ENCODE measurements around the gene NXNL1.
"Not testable (repeated sequence)": the region's sequence is repeated elsewhere in the genome, so short reads cannot be mapped to it uniquely, and the experiment has no call there.

The NXNL1 gene

DNA sequence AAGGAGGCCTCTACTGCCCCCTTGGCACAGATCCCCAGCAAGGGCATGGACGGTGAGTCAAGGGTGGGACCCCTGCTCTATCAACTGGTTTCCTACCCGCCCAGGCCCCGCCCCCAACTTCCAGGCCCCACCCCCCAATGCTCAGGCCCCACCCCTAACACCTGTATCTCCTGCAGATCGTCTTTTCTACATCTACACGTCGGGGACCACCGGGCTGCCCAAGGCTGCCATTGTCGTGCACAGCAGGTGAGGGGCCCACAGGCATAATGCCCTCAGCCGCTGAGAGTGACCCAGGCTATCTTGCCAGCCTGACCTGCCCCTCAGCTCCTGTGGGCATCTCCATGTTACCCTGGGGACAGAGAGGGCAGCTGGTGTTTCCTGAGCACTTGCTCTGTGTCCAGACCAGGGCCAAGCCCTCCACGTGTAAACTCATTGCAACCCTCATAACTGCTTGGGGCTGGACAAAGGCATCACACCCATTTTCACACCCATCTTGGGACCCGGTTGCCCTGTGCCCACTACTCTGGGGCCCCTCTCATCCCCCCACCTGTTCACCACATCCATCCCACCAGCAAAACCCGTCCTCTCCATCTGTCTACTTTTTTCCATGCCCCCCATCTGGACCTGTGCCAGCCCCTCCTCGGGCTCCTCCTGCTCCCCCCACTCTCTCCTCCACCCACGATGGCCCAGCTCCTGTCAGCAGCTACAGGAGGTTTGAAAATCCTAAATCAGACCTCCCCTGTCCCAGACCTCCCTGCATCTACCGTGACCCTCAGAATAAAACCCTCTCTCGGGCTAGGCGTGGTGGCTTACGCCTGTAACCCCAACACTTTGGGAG, 26.8 kb upstream of the NXNL1 start:
- intact Hi-C loops (cut with DNase I): no loop called here
- no peak for DNase-seq

DNA sequence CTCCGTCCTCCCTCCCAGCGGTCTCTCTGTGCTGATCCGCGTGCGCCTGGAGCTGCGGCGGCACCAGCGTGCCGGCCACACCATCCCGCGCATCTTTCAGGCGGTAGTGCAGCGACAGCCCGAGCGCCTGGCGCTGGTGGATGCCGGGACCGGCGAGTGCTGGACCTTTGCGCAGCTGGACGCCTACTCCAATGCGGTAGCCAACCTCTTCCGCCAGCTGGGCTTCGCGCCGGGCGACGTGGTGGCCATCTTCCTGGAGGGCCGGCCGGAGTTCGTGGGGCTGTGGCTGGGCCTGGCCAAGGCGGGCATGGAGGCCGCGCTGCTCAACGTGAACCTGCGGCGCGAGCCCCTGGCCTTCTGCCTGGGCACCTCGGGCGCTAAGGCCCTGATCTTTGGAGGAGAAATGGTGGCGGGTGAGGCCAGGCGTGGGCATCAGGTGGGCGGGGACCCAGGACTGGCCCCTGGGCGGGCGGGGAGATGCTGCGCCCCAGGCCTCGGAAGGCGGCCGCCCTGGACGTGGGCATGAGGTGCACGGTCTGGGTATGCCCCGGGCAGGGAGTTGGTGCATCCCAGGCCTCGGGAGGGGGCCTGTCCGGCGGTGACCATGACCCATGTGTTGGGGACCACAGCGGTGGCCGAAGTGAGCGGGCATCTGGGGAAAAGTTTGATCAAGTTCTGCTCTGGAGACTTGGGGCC, 26.0 kb upstream of the NXNL1 start:
- DNase-seq: no peak
- intact Hi-C loops (cut with DNase I): no loop called here

DNA sequence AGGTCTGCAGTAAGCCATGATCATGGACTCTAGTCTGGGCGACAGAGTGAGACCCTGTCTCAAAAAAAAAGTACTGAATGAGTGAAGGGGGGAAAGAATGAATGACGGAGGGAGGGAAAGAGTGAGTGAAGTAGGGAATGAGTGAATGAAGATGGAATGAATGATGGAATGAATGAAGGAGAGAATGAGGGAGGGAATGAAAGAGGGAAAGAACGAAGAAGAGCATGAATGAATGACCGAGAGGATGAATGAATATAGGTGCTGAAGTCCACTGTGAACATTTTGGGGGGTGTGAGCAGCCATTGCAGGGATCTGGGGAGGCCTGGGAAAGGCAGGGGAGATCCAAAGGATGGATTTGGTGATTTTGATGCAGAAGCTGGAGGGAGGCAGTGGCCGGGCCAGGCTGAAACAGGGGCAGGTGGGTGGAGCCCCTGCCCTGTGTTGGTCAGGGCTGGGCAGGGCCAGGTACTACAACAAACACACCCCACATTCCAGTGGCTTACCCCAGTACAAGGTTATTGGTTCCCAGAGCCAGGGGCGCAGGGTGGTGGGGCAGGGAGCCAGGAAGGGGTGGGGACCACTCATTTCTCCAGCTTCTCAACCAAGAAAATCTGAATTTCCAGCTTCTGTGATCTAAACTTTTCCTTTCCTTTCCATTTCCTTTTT, 23.9 kb upstream of the NXNL1 start:
- intact Hi-C loops (cut with DNase I): no loop called here
- DNase-seq: no peak

- DNase-seq: no peak
- intact Hi-C loops (cut with DNase I): no loop called here
Observed at GRCh38 chr19:17483605-17484002, 22.9 kb upstream of the NXNL1 start.

GRCh38 chr19:17482877-17483604, 22.3 kb upstream of the NXNL1 start:
- intact Hi-C loops (cut with DNase I): no loop called here
- DNase-seq: no peak

DNA sequence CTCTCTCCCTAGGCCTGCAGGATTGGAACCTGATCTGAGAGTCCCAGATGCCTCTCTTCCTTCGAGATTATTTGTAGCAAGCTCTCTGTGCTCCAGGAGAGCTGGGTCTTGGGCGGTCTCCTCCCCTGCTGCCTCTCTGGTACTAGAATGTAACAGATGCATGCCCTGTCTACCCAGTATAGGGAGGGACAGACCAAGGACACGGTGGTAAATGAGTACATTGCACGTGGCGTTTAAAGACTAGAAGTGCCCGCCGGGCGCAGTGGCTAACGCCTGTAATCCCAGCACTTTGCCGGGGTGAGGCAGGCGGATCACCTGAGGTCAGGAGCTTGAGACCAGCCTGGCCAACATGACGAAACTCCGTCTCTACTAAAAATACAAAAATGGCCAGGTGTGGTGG, 21.3 kb upstream of the NXNL1 start:
- no peak for DNase-seq
- intact Hi-C loops (cut with DNase I): no loop called here

DNA sequence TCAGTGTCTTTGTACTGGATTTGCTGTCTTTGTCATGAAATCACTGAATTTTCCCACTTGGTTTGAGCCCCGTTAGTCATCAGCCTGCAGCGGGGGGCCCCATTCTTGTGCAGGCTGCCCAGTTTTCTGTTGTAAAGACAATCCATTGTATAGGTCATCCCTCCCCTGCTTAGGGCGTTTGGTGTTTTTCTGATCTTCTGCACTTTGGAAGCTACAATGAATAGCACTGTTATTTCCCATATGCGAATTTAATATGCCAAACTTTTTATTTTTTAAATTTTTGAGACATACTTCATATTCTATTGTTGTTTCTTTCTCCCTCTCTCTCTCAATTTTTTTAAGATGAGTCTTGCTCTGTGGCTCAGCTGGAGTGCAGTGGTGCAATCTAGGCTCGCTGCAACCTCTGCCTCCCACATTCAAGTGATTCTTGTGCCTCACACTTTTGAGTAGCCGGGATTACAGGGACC, 18.6 kb upstream of the NXNL1 start:
- peak in 2 of 10 donors; percentile 52 to 69 for DNase-seq
- intact Hi-C loops (cut with DNase I): loop anchor here (10.0 kb wide), 1 partner anchor 145 kb away; the partner anchor contains the start of genes ANO8 and GTPBP3

DNA sequence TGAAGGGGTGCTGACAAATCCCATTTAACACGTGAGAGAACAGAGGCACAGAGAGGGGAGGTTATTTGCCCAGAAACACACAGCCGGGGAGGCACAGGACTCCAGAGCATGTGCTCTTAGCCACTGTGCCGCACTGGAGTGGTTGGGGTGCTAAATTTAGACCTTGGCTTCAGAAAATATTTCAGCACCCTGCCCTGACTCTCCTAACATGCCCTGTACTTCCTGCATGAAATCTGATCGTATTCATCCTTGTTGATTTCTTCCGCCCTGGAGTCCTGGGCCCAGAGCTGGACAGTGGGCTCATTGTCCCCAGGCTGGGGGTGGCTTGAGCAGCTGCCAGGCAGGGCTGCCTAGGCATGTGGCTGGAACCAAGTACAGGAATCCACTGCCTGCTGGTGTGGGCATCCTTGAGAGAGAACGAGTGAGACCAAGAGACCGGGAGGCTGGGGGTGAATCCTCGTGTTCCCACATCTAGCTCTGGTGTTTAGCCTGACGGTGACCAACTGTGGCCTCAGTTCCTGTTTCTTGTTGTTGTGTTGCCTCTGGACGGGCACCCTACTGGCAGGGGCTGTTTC, 14.9 kb upstream of the NXNL1 start:
- intact Hi-C loops (cut with DNase I): loop anchor here (10.0 kb wide), 1 partner anchor 141 kb away; the partner anchor contains the start of genes ANO8 and GTPBP3
- DNase-seq: peak; percentile 83 to 98 (median 90)

DNA sequence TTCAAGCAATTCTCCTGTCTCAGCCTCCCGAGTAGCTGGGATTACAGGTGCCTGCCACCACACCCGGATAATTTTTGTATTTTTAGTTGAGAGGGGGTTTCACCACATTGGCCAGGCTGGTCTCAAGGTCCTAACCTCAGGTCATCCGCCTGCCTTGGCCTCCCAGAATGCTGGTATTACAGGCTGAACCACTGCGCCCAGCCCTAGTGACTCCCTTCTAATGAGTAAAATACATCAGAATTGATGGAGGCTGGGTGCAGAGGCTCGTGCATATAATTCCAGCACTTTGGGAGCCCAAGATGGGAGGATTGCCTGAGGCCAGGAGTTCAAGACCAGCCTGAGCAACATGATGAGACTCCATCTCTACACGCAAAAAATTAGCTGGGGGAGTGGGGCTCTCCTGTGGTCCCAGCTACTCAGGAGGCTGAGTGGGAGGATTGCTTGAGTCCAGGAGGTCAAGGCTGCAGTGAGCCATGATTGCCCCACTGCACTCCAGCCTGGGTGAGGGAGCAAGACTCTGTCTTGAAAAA, 14.3 kb upstream of the NXNL1 start:
- DNase-seq: not testable (repeated sequence)
- intact Hi-C loops (cut with DNase I): loop anchor here (10.0 kb wide), 1 partner anchor 140 kb away; the partner anchor contains the start of genes ANO8 and GTPBP3

- intact Hi-C loops (cut with DNase I): loop anchor here (10.0 kb wide), 1 partner anchor 138 kb away; the partner anchor contains the start of genes ANO8 and GTPBP3
- no peak for DNase-seq
Observed at GRCh38 chr19:17473041-17473440, 12.3 kb upstream of the NXNL1 start.

DNA sequence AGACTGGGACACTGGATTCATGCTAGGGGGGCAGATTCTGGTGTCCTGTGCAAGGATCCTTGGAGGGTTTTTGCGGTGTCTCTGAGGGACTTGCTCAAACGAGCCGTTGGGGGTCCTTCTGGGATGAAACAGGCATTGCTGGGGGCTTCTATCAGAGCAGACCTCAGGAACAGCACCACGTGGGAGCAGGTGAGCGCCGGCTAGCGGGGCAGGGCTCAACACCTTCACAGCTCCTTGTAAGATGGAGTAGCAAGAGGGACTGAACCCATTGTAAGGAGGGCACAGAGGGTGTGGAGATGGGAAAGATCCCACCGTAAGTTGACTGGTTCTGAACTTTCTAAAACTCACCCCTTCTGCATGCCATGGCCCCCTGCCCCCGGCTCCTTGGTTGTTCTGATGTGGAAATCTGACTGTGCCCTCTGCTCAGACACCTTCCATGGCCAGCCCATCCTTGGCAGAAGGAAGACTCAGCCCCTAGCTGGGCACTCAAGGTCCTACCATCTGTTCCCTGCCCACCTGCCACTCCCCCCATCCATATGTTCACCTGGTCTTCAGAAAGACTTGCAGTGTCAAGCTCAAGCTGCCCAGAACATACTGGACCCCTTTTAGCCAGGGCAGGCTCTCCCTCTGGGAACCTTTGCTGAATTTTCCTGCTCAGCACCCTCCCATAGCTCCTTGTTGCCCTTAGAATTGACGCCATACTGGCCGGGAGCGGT, 10.8 kb upstream of the NXNL1 start:
- DNase-seq: no peak
- intact Hi-C loops (cut with DNase I): loop anchor here (1.0 to 10.0 kb wide), 2 partner anchors 40 to 137 kb away; partner anchors contain the start of genes ANO8, GTPBP3 and PGLS

GRCh38 chr19:17470068-17470841, 9.5 kb upstream of the NXNL1 start, which contains the start of gene SLC27A1:
SLC27A1 (plus strand) TSS chr19:17470524; CDS start chr19:17470541, 17 bp downstream.
- intact Hi-C loops (cut with DNase I): loop anchor here (10.0 kb wide), 1 partner anchor 135 kb away; the partner anchor contains the start of genes ANO8 and GTPBP3
- DNase-seq: peak; percentile 99 to 100 (median 100)

DNA sequence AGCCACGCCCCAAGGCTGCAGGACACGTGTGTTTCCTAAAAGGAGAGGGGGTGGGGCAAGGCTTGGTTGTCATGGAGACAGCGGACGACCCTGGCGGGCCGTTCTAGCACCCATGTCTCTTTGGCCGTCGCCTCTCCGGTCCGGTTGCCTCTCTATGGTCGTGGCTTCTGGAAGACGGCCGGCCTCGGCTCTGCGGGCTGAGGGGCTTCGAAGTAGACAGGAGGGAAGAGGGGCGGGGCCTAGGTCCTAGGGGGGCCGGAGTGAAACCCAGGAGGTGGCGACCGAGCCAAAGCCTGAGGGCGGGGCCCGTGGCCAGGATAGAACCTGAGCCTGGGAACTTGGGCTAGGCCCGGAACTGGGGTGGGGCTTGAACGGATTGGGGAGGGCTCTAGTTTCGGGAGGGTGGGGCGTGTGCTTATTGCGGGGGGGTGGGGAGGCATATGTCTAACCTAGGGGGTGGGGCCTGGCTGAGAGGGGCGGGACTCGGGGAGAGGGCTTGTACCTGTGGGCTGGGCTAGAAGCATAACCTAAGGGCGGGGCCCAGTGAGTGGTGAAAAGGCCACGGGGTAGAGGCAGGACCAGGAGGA, 8.8 kb upstream of the NXNL1 start:
- peak; percentile 60 to 97 (median 80) for DNase-seq
- intact Hi-C loops (cut with DNase I): loop anchor here (10.0 kb wide), 1 partner anchor 135 kb away; the partner anchor contains the start of genes ANO8 and GTPBP3

DNA sequence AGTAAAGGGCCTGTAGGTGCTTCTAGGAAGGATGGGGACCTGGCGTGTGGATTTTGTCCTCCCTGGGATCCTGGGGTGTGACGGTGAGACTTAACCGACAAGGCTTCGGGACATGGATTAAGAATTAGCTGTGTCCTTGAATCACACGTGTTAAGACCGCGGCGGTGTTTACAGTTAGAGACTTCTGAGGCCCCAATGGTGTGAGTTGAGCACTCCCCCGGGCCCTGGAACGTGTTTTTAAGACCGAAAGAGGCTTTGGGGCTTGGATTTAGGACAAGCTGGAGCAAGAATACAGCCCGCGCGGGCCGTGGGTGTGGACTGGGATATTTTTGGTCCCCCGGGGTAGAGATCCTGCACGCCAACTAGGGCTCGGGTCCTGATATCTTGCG, 8.4 kb upstream of the NXNL1 start:
- intact Hi-C loops (cut with DNase I): no loop called here
- DNase-seq: peak in 1 of 10 donors; percentile 18

GRCh38 chr19:17468302-17469091, 7.8 kb upstream of the NXNL1 start:
- intact Hi-C loops (cut with DNase I): no loop called here
- peak in 9 of 10 donors; percentile 28 to 90 (median 57) for DNase-seq

- peak in 2 of 10 donors; percentile 41 to 52 for DNase-seq
- intact Hi-C loops (cut with DNase I): no loop called here
Observed at GRCh38 chr19:17467471-17468301, 7.0 kb upstream of the NXNL1 start.

All from posterior cingulate gyrus (tissue), 11 donors.